Measurements from ENCODE around the gene NKPD1. TPM values are rescaled to one million over a fixed set of nuclear protein-coding genes. Genes with fewer than 3 reads are reported as not detected.

Gene NKPD1
- total and polyA plus RNA-seq, 9 donors, result 0.11 to 0.57 (median 0.20) TPM; not detected in 1

- no peak for DNase-seq
Measured at GRCh38 chr19:45166723-45167252, 6.0 kb upstream of the NKPD1 start.

GRCh38 chr19:45164577-45165335 lies 4.0 kb upstream of the NKPD1 start:
- Histone ChIP-seq H3K4me3 (no peak overlapping the region), H3K27ac (no peak overlapping the region), H3K4me1 (ENCODE audit: insufficient read depth) (no peaks in the 10 kb centered on the region), H3K27me3 (no peaks in the 10 kb centered on the region), H3K36me3 (no peaks in the 10 kb centered on the region), H3K9me3 (no peaks in the 10 kb centered on the region)
- TF ChIP-seq CTCF (IDR thresholded peaks at IDR 0.05), result no peak
- no peak for TF ChIP-seq POLR2A (IDR thresholded peaks at IDR 0.05)
- no peak for TF ChIP-seq EP300 (IDR thresholded peaks at IDR 0.05)
- DNase-seq, result peak; percentile 41 to 72 (median 60)
- intact Hi-C loops (cut with DNase I), result no loop called here
- 11 to 31% (median 28%) methylated on average over 15 to 27 of the region's 27 CpGs for WGBS, 3 donors

More at GRCh38 chr19:45166723-45167252, 6.0 kb upstream of the NKPD1 start:
- Histone ChIP-seq H3K9me3 (no peaks in the 10 kb centered on the region), H3K27ac (no peak overlapping the region), H3K4me3 (no peak overlapping the region), H3K4me1 (ENCODE audit: insufficient read depth) (no peaks in the 10 kb centered on the region), H3K27me3 (no peaks in the 10 kb centered on the region), H3K36me3 (no peaks in the 10 kb centered on the region)
- WGBS, 3 donors, result 58 to 66% (median 58%) methylated on average over 14 of the region's 14 CpGs
- intact Hi-C loops (cut with DNase I), result no loop called here
- TF ChIP-seq CTCF (IDR thresholded peaks at IDR 0.05) (no peak), EP300 (IDR thresholded peaks at IDR 0.05) (no peak), POLR2A (IDR thresholded peaks at IDR 0.05) (no peak)

- WGBS, 3 donors, result 75 to 80% (median 79%) methylated on average over 7 to 15 of the region's 15 CpGs
- H3K27ac ChIP-seq, result no peak overlapping the region
- intact Hi-C loops (cut with DNase I), result no loop called here
- H3K9me3 ChIP-seq, result no peaks in the 10 kb centered on the region
- TF ChIP-seq EP300 (IDR thresholded peaks at IDR 0.05), result no peak
- H3K27me3 ChIP-seq, result no peaks in the 10 kb centered on the region
- H3K4me3 ChIP-seq, result no peak overlapping the region
- H3K4me1 ChIP-seq (ENCODE audit: insufficient read depth), result no peaks in the 10 kb centered on the region
- H3K36me3 ChIP-seq, result no peaks in the 10 kb centered on the region
- no peak for DNase-seq
Measured at GRCh38 chr19:45163751-45164460, 3.1 kb upstream of the NKPD1 start.

GRCh38 chr19:45163156-45163555 lies 2.4 kb upstream of the NKPD1 start:
- no peak overlapping the region for H3K4me3 ChIP-seq
- no peak overlapping the region for H3K27ac ChIP-seq
- no peaks in the 10 kb centered on the region for H3K9me3 ChIP-seq
- TF ChIP-seq CTCF (IDR thresholded peaks at IDR 0.05) (no peak), EP300 (IDR thresholded peaks at IDR 0.05) (no peak), POLR2A (IDR thresholded peaks at IDR 0.05) (no peak)
- no peaks in the 10 kb centered on the region for H3K27me3 ChIP-seq
- no peaks in the 10 kb centered on the region for H3K36me3 ChIP-seq
- no peak for DNase-seq
- 79 to 91% (median 82%) methylated on average over 17 of the region's 17 CpGs for WGBS, 3 donors
- intact Hi-C loops (cut with DNase I), result no loop called here
- H3K4me1 ChIP-seq (ENCODE audit: insufficient read depth), result no peaks in the 10 kb centered on the region
